Measurements from ENCODE around the gene FOXI1.

FOXI1 gene

DNA sequence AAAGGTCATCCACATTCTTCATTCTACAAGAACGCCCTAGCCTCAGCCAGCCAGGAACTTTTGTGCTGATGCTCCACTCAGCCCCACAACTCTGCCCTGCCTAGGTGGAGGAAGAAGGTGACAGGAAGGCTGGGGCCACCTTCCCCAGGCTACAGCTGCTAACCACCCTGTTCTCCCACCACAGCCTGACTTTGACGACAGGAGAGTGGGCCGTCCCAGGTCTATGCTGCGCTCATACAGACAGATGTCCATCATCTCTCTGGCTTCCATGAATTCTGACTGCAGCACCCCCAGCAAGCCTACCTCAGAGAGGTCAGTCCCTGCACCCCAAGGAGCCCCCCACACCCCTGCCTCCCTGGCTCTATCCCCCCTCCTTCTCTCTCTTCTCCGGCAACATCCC lies 28.2 kb upstream of the FOXI1 start:
- in situ Hi-C loops (cut with MboI; ENCODE audit: low pct_unique_long_range_greater_than_20kb, low sequenced_read_pairs, unreplicated experiment), result no loop called here
- no peak for DNase-seq (ENCODE audit: low spot score)
- TF ChIP-seq, protein P1, sequence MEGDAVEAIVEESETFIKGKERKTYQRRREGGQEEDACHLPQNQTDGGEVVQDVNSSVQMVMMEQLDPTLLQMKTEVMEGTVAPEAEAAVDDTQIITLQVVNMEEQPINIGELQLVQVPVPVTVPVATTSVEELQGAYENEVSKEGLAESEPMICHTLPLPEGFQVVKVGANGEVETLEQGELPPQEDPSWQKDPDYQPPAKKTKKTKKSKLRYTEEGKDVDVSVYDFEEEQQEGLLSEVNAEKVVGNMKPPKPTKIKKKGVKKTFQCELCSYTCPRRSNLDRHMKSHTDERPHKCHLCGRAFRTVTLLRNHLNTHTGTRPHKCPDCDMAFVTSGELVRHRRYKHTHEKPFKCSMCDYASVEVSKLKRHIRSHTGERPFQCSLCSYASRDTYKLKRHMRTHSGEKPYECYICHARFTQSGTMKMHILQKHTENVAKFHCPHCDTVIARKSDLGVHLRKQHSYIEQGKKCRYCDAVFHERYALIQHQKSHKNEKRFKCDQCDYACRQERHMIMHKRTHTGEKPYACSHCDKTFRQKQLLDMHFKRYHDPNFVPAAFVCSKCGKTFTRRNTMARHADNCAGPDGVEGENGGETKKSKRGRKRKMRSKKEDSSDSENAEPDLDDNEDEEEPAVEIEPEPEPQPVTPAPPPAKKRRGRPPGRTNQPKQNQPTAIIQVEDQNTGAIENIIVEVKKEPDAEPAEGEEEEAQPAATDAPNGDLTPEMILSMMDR (IDR thresholded peaks at IDR 0.05; ENCODE audit: extremely low read depth, insufficient read depth, missing control alignments), result no peak

- DNase-seq (ENCODE audit: low spot score), result no peak
- in situ Hi-C loops (cut with MboI; ENCODE audit: low pct_unique_long_range_greater_than_20kb, low sequenced_read_pairs, unreplicated experiment), result no loop called here
- TF ChIP-seq, protein P1 (IDR thresholded peaks at IDR 0.05; ENCODE audit: extremely low read depth, insufficient read depth, missing control alignments), result no peak
Observed at GRCh38 chr5:170078458-170078857, 27.2 kb upstream of the FOXI1 start.

- no peak for DNase-seq (ENCODE audit: low spot score)
- TF ChIP-seq, protein P1 (IDR thresholded peaks at IDR 0.05; ENCODE audit: extremely low read depth, insufficient read depth, missing control alignments), result no peak
- in situ Hi-C loops (cut with MboI; ENCODE audit: low pct_unique_long_range_greater_than_20kb, low sequenced_read_pairs, unreplicated experiment), result no loop called here
Observed at GRCh38 chr5:170078931-170079330, 26.8 kb upstream of the FOXI1 start.

- in situ Hi-C loops (cut with MboI; ENCODE audit: low pct_unique_long_range_greater_than_20kb, low sequenced_read_pairs, unreplicated experiment), result no loop called here
- TF ChIP-seq, protein P1 (IDR thresholded peaks at IDR 0.05; ENCODE audit: extremely low read depth, insufficient read depth, missing control alignments), result no peak
Observed at GRCh38 chr5:170080217-170080616, 25.5 kb upstream of the FOXI1 start.

GRCh38 chr5:170080786-170081445 lies 24.8 kb upstream of the FOXI1 start:
- DNase-seq (ENCODE audit: low spot score), result no peak
- in situ Hi-C loops (cut with MboI; ENCODE audit: low pct_unique_long_range_greater_than_20kb, low sequenced_read_pairs, unreplicated experiment), result no loop called here
- TF ChIP-seq, protein P1 (IDR thresholded peaks at IDR 0.05; ENCODE audit: extremely low read depth, insufficient read depth, missing control alignments), result no peak

More at GRCh38 chr5:170080217-170080616, 25.5 kb upstream of the FOXI1 start:
- no peak for DNase-seq (ENCODE audit: low spot score)

DNA sequence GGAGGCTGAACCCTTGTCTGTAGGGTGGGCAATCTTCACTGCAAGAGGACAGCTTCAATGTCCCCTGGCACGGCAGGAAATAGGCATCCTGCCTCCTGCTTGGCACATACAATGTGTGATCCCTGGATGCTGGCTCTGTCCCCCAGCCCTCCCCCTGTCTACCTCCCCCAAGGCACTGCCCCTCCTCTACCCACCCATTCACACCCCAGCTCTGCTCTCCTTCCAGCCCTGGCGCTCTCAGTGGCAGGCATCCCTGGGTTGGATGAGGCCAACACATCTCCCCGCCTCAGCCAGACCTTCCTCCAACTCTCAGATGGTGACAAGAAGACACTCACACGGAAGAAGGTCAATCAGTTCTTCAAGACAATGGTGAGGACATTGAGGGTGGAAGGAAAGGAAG lies 24.1 kb upstream of the FOXI1 start:
- TF ChIP-seq, protein P1 (IDR thresholded peaks at IDR 0.05; ENCODE audit: extremely low read depth, insufficient read depth, missing control alignments), result no peak
- DNase-seq (ENCODE audit: low spot score), result no peak
- in situ Hi-C loops (cut with MboI; ENCODE audit: low pct_unique_long_range_greater_than_20kb, low sequenced_read_pairs, unreplicated experiment), result no loop called here

Data from GM13977 (cell line).